ENCODE data around the gene MOV10L1.

MOV10L1 gene

GRCh38 chr22:50178871-50179869 is 89.4 kb downstream of the MOV10L1 start:
- DNase-seq = no peak

GRCh38 chr22:50179937-50180726 is 90.3 kb downstream of the MOV10L1 start:
- no peak for DNase-seq

- no peak for DNase-seq
Measured at GRCh38 chr22:50180727-50181521, 91.1 kb downstream of the MOV10L1 start.

GRCh38 chr22:50182176-50183081 is 92.6 kb downstream of the MOV10L1 start:
- DNase-seq = no peak

GRCh38 chr22:50183141-50183971 is 93.5 kb downstream of the MOV10L1 start:
- no peak for DNase-seq

GRCh38 chr22:50184004-50184901 is 94.4 kb downstream of the MOV10L1 start:
- no peak for DNase-seq

GRCh38 chr22:50184902-50185374 is 95.1 kb downstream of the MOV10L1 start:
- DNase-seq = no peak

- DNase-seq = peak; percentile 89
Measured at GRCh38 chr22:50185375-50186087, 95.7 kb downstream of the MOV10L1 start, which contains the start of gene TRABD. Gene TRABD, plus strand, starts transcription at chr22:50185913. Its CDS starts 7,148 bp downstream, at chr22:50193061.

- DNase-seq = no peak
Measured at GRCh38 chr22:50186181-50186714, 96.4 kb downstream of the MOV10L1 start.

- DNase-seq = peak; percentile 48
Measured at GRCh38 chr22:50186761-50187523, 97.1 kb downstream of the MOV10L1 start.

- no peak for DNase-seq
Measured at GRCh38 chr22:50188356-50188755, 98.5 kb downstream of the MOV10L1 start.

GRCh38 chr22:50189184-50189848 is 99.5 kb downstream of the MOV10L1 start:
- no peak for DNase-seq

GRCh38 chr22:50189849-50190181 is 100.0 kb downstream of the MOV10L1 start:
- no peak for DNase-seq

GRCh38 chr22:50190182-50190940 is 100.6 kb downstream of the MOV10L1 start:
- DNase-seq = peak; percentile 88

- DNase-seq = peak; percentile 81
Measured at GRCh38 chr22:50190941-50191741, 101.3 kb downstream of the MOV10L1 start.

Data from activated T-cell treated with anti-CD3 and anti-CD28 coated beads, Interleukin-2, amount 50 U/mL, for 1 hour (primary cell).